GM12878 (cell line): Measurements from ENCODE around the gene SVOP.

ENCODE experiments used
- KAT2A ChIP-seq: conservative IDR thresholded peaks from 2 replicates; pipeline ENCODE4 v1.6.1; 2011; ENCODE audit warnings: low read depth, low read length; ENCODE audit not compliant: control insufficient read depth
- TF ChIP-seq, protein P1 (sequence below), 3 experiments: IDR thresholded peaks in 2 of 3; conservative IDR thresholded peaks in 1 of 3; 2 replicates each; pipeline ENCODE4 v1.5.1; 2011; ENCODE audit warnings: low read depth in 3 of 3, low read length in 3 of 3, mild to moderate bottlenecking in 3 of 3, control low read depth in 2 of 3, moderate library complexity in 2 of 3, inconsistent platforms in 1 of 3, mixed read lengths in 1 of 3; ENCODE audit not compliant: control insufficient read depth in 2 of 3, insufficient read depth in 1 of 3; ENCODE audit errors: extremely low read depth in 1 of 3

- TF ChIP-seq, protein P1, sequence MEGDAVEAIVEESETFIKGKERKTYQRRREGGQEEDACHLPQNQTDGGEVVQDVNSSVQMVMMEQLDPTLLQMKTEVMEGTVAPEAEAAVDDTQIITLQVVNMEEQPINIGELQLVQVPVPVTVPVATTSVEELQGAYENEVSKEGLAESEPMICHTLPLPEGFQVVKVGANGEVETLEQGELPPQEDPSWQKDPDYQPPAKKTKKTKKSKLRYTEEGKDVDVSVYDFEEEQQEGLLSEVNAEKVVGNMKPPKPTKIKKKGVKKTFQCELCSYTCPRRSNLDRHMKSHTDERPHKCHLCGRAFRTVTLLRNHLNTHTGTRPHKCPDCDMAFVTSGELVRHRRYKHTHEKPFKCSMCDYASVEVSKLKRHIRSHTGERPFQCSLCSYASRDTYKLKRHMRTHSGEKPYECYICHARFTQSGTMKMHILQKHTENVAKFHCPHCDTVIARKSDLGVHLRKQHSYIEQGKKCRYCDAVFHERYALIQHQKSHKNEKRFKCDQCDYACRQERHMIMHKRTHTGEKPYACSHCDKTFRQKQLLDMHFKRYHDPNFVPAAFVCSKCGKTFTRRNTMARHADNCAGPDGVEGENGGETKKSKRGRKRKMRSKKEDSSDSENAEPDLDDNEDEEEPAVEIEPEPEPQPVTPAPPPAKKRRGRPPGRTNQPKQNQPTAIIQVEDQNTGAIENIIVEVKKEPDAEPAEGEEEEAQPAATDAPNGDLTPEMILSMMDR (IDR thresholded peaks at IDR 0.05 in 2 of 3, conservative IDR thresholded peaks at IDR 0.05 in 1 of 3; ENCODE audit: control insufficient read depth in 2 of 3, extremely low read depth in 1 of 3, insufficient read depth in 1 of 3, low read depth in 3 of 3, low read length in 3 of 3): no peak
- no peak for TF ChIP-seq KAT2A
These were observed 39.0 kb downstream of the SVOP start for GRCh38 chr12:108981835-108982234.
